Activated CD8-positive, alpha-beta memory T cell treated with anti-CD3 and anti-CD28 coated beads for 48 hours (primary cell): Measurements from ENCODE around the gene WLS.
"Not testable (repeated sequence)": the region's sequence is repeated elsewhere in the genome, so short reads cannot be mapped to it uniquely, and the experiment has no call there.

Experiments used
- DNase-seq, 3 experiments: peaks; one replicate each; pipeline ENCODE4 v3.0.0-alpha.2; 2020; ENCODE audit warnings: low read depth in 2 of 3, low spot score in 2 of 3

The WLS gene

GRCh38 chr1:68232289-68233148, at the start of gene WLS:
TSS of gene WLS (minus strand) at chr1:68232523. CDS start at chr1:68232299, 224 bp downstream.
- no peak for DNase-seq

GRCh38 chr1:68280286-68280685, 48.0 kb upstream of the WLS start:
- no peak for DNase-seq

GRCh38 chr1:68279846-68280245, 47.5 kb upstream of the WLS start:
- DNase-seq, result no peak

GRCh38 chr1:68278221-68278620, 45.9 kb upstream of the WLS start:
- DNase-seq, result no peak

GRCh38 chr1:68276448-68276847, 44.1 kb upstream of the WLS start:
- no peak for DNase-seq

GRCh38 chr1:68273530-68273929, 41.2 kb upstream of the WLS start:
- DNase-seq, result no peak

- DNase-seq, result no peak
Measured at GRCh38 chr1:68271596-68271995, 39.3 kb upstream of the WLS start.

GRCh38 chr1:68270951-68271350, 38.6 kb upstream of the WLS start:
- DNase-seq, result no peak

GRCh38 chr1:68269637-68270430, 37.5 kb upstream of the WLS start:
- no peak for DNase-seq

GRCh38 chr1:68268896-68269483, 36.7 kb upstream of the WLS start:
- no peak for DNase-seq

GRCh38 chr1:68256824-68257223, 24.5 kb upstream of the WLS start:
- DNase-seq, result not testable (repeated sequence)

- no peak for DNase-seq
Measured at GRCh38 chr1:68255301-68255700, 23.0 kb upstream of the WLS start.

GRCh38 chr1:68254667-68255226, 22.4 kb upstream of the WLS start:
- no peak for DNase-seq

GRCh38 chr1:68237040-68237439, 4.7 kb upstream of the WLS start:
- no peak for DNase-seq

- DNase-seq, result no peak
Measured at GRCh38 chr1:68234094-68234493, 1.8 kb upstream of the WLS start.

GRCh38 chr1:68233202-68233601, 879 bp upstream of the WLS start:
- DNase-seq, result no peak

- no peak for DNase-seq
Measured at GRCh38 chr1:68231627-68232288, 565 bp downstream of the WLS start.

- no peak for DNase-seq
Measured at GRCh38 chr1:68230901-68231626, 1.3 kb downstream of the WLS start.

GRCh38 chr1:68230484-68230802, 1.9 kb downstream of the WLS start:
- no peak for DNase-seq

GRCh38 chr1:68229650-68230483, 2.5 kb downstream of the WLS start:
- DNase-seq, result no peak
